CD4-positive, alpha-beta T cell treated with Interferon gamma for 1 hour (primary cell): Measurements from ENCODE around the gene ATP2B2.

ENCODE experiments used
- DNase-seq: peaks from one replicate; pipeline ENCODE4 v3.0.0-alpha.2; 2020

ATP2B2 gene

GRCh38 chr3:10528046-10528445, 22.7 kb upstream of the ATP2B2 start:
- DNase-seq, result no peak

GRCh38 chr3:10527295-10528001, 22.1 kb upstream of the ATP2B2 start:
- DNase-seq, result no peak

- DNase-seq, result no peak
These were observed 21.0 kb upstream of the ATP2B2 start for GRCh38 chr3:10526366-10526765.

- DNase-seq, result no peak
These were observed 19.5 kb upstream of the ATP2B2 start for GRCh38 chr3:10524799-10525301.

GRCh38 chr3:10524270-10524669, 18.9 kb upstream of the ATP2B2 start:
- DNase-seq, result no peak

GRCh38 chr3:10523561-10523960, 18.2 kb upstream of the ATP2B2 start:
- no peak for DNase-seq

- no peak for DNase-seq
These were observed 17.4 kb upstream of the ATP2B2 start for GRCh38 chr3:10522646-10523303.

- DNase-seq, result no peak
These were observed 16.5 kb upstream of the ATP2B2 start for GRCh38 chr3:10521772-10522441.

GRCh38 chr3:10520072-10520471, 14.7 kb upstream of the ATP2B2 start:
- DNase-seq, result no peak

GRCh38 chr3:10519236-10519635, 13.8 kb upstream of the ATP2B2 start:
- no peak for DNase-seq

- DNase-seq, result no peak
These were observed 13.2 kb upstream of the ATP2B2 start for GRCh38 chr3:10518506-10519150.

GRCh38 chr3:10517627-10518026, 12.2 kb upstream of the ATP2B2 start:
- DNase-seq, result no peak

GRCh38 chr3:10516544-10517452, 11.4 kb upstream of the ATP2B2 start:
- DNase-seq, result no peak

GRCh38 chr3:10515884-10516495, 10.6 kb upstream of the ATP2B2 start:
- no peak for DNase-seq

GRCh38 chr3:10515396-10515795, 10.0 kb upstream of the ATP2B2 start:
- DNase-seq, result no peak

- DNase-seq, result no peak
These were observed 9.2 kb upstream of the ATP2B2 start for GRCh38 chr3:10514407-10515069.

GRCh38 chr3:10513306-10513705, 7.9 kb upstream of the ATP2B2 start:
- DNase-seq, result no peak

- no peak for DNase-seq
These were observed 7.3 kb upstream of the ATP2B2 start for GRCh38 chr3:10512687-10513086.

- no peak for DNase-seq
These were observed 6.6 kb upstream of the ATP2B2 start for GRCh38 chr3:10511809-10512494.

- no peak for DNase-seq
These were observed 5.5 kb upstream of the ATP2B2 start for GRCh38 chr3:10510743-10511432.
